Gastroesophageal sphincter (tissue), 3 donors: ENCODE results near the gene CDH6.

Experiments
- CTCF ChIP-seq, 4 experiments: fragments of 200-600 bp in 2 of 4; fragments of 450-650 bp in 2 of 4; sonication (generic) in 1 of 4; IDR thresholded peaks; one replicate each; pipeline ENCODE4 v1.5.1; 2017 to 2019; ENCODE audit warnings: antibody characterized with exemption in 4 of 4, mild to moderate bottlenecking in 2 of 4, moderate library complexity in 2 of 4
- EP300 ChIP-seq: sonication (generic); formaldehyde crosslinking; IDR thresholded peaks from one replicate; pipeline ENCODE4 v1.6.1; 2017; ENCODE audit warnings: antibody characterized with exemption, mild to moderate bottlenecking
- POLR2A ChIP-seq, 2 donors: fragments of 450-650 bp; IDR thresholded peaks; one replicate each; pipeline ENCODE4 v1.6.1; 2017; ENCODE audit warnings: antibody characterized with exemption in 2 of 2, mild to moderate bottlenecking in 2 of 2, moderate library complexity in 1 of 2
- POLR2AphosphoS5 ChIP-seq: sonication (generic); formaldehyde crosslinking; IDR thresholded peaks from one replicate; pipeline ENCODE4 v1.6.1; 2017; ENCODE audit warnings: antibody characterized with exemption

- TF ChIP-seq CTCF (IDR thresholded peaks at IDR 0.05) (no peak), EP300 (no peak), POLR2A (IDR thresholded peaks at IDR 0.05) (no peak), POLR2AphosphoS5 (no peak)
Observed at GRCh38 chr5:31197183-31197582, 3.7 kb downstream of the CDH6 start.
